IgD-negative memory B cell (primary cell): ENCODE results near the gene PRKCA. TPM values are rescaled to one million over a fixed set of nuclear protein-coding genes. Genes with fewer than 3 reads are reported as not detected.

Source experiments
- H3K27ac Mint-ChIP-seq, 3 donors: one replicate each; pipeline ENCODE4 v1.8.0; 2020 to 2022; ENCODE audit warnings: mild to moderate bottlenecking in 3 of 3, mixed read lengths in 3 of 3, moderate library complexity in 1 of 3
- H3K27me3 Mint-ChIP-seq: one replicate; pipeline ENCODE4 v1.8.0; 2021; ENCODE audit warnings: mixed read lengths
- H3K36me3 Mint-ChIP-seq: one replicate; pipeline ENCODE4 v1.8.0; 2020; ENCODE audit warnings: mild to moderate bottlenecking, mixed read lengths
- H3K4me1 Mint-ChIP-seq, 3 donors: one replicate each; pipeline ENCODE4 v1.8.0; 2020 to 2022; ENCODE audit warnings: mixed read lengths in 3 of 3, mild to moderate bottlenecking in 1 of 3
- H3K4me3 Mint-ChIP-seq, 4 donors: one replicate each; pipeline ENCODE4 v1.8.0; 2020 to 2022; ENCODE audit warnings: mild to moderate bottlenecking in 4 of 4, mixed read lengths in 4 of 4, moderate library complexity in 3 of 4
- H3K9me3 Mint-ChIP-seq, 3 donors: one replicate each; pipeline ENCODE4 v1.8.0; 2020 to 2021; ENCODE audit warnings: mixed read lengths in 3 of 3, mild to moderate bottlenecking in 1 of 3
- polyA plus RNA-seq: library from polyadenylated mRNA; unstranded; fragments of 300-500 nt; fragmentation: Illumina TruSeq; gene quantifications from one replicate; pipeline ENCODE4 v1.2.3, GENCODE V29; 2021

The PRKCA gene
- polyA plus RNA-seq, 1 donor from 2014 or later = 0.14 TPM

DNA sequence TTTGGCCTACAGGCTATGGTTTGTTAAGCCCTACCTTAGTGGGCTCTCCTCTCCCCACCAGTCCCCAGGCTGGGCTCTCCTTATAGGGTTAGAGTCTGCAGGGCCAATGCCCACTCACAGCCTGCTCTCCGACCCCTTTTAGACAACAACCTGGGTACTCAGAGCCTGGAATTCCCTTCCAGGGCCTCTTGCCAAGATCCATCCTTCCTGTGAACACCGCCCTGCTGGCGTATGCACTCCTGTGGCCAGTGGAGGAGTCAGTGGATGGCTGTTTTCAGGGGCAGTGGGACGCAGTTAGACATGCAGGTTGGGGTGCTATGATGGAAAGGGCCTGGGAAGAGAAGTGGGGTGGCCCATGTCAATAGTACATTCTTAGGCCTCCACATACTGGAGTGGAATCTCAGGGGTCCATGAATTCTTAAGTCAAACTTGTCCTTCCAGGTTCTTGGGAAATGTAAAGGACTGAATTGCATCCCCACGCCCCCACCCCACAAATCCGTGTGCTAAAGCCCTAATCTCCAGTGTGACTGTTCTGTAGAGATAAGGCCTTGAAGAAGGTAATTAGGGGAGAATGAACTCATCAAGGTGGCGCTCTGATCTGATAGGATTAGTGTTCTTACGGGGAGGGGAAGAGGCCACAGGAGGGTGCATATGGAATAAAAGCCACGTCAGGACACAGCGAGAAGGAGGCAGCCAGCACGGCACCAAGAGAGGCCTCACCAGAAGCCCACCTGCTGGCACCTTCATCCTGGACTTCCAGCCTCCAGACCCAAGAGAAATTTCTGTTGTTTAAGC, 450.9 kb downstream of the PRKCA start:
- H3K4me3 Mint-ChIP-seq = no peak overlapping the region
- H3K9me3 Mint-ChIP-seq = no peaks in the 10 kb centered on the region
- H3K27ac Mint-ChIP-seq = peak overlapping the region in 1 of 3 donors; percentile 17
- no peaks in the 10 kb centered on the region for H3K36me3 Mint-ChIP-seq
- no peaks in the 10 kb centered on the region for H3K27me3 Mint-ChIP-seq
- peaks cover 0 to 2% (median 0%) of the 10 kb centered on the region in 3 donors for H3K4me1 Mint-ChIP-seq

DNA sequence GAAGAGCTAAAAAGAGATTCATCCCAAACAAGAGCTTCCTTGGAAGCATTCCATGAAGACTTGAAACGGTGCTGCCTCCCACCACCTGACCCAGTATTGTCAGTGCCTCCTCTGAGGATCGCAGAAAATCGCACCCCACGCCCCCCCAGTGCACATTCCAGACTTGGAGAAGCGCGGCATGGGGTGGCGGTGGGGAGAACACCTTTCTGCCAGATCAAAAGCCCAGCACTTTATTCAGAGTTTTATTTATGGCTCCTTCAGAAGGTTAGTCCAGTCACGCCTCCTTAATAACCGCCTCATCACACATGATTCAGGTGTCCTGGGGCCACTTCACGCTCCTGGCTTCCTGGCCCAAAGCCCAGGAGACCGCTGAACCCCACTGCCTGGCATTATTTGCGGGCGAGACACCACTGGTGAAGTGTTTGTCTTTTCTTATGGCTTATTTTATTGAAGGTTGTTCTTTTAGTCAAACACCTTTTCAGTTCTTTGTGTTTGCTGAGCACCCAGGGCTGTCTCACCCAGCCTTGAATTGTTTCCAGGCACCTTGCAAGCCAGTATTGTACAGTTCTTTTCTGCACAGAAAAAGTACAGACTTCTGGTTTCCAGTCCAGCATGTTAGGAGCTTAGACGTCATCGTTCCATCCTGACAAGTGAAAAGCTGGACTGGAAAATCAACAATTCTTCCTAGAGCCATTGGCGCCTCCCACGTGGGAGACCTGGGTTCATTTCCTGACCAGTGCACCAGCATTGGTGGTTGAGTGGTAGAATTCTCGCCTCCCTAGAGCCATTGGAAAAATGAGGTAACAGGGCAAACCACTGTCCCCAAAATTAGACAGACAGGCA, 452.9 kb downstream of the PRKCA start:
- Mint-ChIP-seq H3K36me3 (no peaks in the 10 kb centered on the region), H3K27ac (no peak overlapping the region), H3K4me3 (no peak overlapping the region), H3K9me3 (peaks cover 0 to under 1% (median 0%) of the 10 kb centered on the region in 3 donors), H3K4me1 (no peaks in the 10 kb centered on the region), H3K27me3 (no peaks in the 10 kb centered on the region)

DNA sequence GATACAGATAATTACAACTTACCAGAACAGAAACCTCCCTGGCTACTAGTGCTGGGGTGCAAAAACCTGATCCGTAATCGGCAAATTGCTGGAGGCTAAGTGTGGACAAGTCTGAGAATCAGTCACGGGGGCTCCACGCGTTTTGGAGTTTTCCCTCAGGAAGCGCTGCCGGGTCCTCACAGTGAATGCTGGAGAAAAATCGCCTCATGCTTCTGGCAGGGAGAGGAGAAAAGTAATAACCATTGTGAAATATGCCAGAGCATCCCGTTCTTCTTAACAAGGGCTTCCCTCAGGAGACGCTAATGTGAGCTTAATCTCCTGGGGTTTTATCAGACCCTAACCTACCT, 453.5 kb downstream of the PRKCA start:
- no peak overlapping the region for H3K27ac Mint-ChIP-seq
- H3K4me3 Mint-ChIP-seq = no peak overlapping the region
- H3K4me1 Mint-ChIP-seq = no peaks in the 10 kb centered on the region
- H3K27me3 Mint-ChIP-seq = no peaks in the 10 kb centered on the region
- H3K36me3 Mint-ChIP-seq = no peaks in the 10 kb centered on the region
- peaks cover 0 to 2% (median 0%) of the 10 kb centered on the region in 3 donors for H3K9me3 Mint-ChIP-seq

- Mint-ChIP-seq H3K9me3 (peaks cover 0 to 2% (median 0%) of the 10 kb centered on the region in 3 donors), H3K4me3 (no peak overlapping the region), H3K27ac (no peak overlapping the region), H3K27me3 (no peaks in the 10 kb centered on the region), H3K36me3 (no peaks in the 10 kb centered on the region), H3K4me1 (no peaks in the 10 kb centered on the region)
Observed at GRCh38 chr17:66760324-66760723, 457.9 kb downstream of the PRKCA start.

- H3K4me1 Mint-ChIP-seq = no peaks in the 10 kb centered on the region
- no peak overlapping the region for H3K4me3 Mint-ChIP-seq
- H3K9me3 Mint-ChIP-seq = peaks cover 0 to 2% (median 0%) of the 10 kb centered on the region in 3 donors
- H3K27me3 Mint-ChIP-seq = no peaks in the 10 kb centered on the region
- H3K36me3 Mint-ChIP-seq = peaks cover 1% of the 10 kb centered on the region
- H3K27ac Mint-ChIP-seq = no peak overlapping the region
Observed at GRCh38 chr17:66762276-66762675, 459.9 kb downstream of the PRKCA start.

DNA sequence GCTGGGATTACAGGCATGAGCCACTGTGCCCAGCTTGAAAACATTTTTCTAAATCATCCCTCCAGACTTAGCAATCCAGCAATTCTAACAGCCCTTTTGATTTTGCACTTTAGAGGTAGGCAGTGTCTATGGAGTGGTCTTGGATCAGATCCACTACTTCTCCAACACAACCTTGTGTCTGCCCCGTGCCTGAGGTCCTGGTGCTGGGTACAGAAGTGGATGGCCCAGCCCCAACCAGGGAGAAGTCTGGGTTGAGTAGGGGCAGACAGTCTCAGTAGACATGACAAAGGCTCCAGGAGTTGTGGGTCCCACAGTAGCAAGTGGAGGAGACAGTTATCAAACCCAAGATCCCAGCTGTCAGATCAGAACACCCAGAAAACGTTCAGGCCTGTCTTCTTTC, 460.6 kb downstream of the PRKCA start:
- no peaks in the 10 kb centered on the region for H3K27me3 Mint-ChIP-seq
- H3K4me1 Mint-ChIP-seq = no peaks in the 10 kb centered on the region
- H3K4me3 Mint-ChIP-seq = no peak overlapping the region
- peaks cover 0 to 2% (median 0%) of the 10 kb centered on the region in 3 donors for H3K9me3 Mint-ChIP-seq
- H3K27ac Mint-ChIP-seq = no peak overlapping the region
- H3K36me3 Mint-ChIP-seq = peaks cover 1% of the 10 kb centered on the region

DNA sequence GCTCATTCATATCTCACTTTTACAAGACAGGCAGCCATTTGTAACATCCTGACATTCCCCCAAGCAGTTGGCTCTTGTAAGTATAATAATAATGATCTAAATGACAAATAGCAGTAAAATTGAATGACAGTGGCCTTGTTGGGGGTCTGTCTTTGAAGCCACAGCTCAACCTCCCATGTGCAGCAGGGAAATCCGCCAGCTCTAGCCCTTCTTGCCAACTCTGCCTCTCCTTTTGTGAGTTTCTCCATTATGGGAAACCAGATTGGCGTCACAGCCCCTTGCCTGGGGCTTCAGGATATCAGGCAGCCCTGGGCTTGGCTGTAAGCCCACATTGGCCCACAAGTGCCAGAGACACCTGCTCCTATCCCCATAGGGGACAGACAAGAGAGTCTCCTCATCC, 462.1 kb downstream of the PRKCA start:
- Mint-ChIP-seq H3K27me3 (no peaks in the 10 kb centered on the region), H3K4me3 (no peak overlapping the region), H3K9me3 (peaks cover 0 to 4% (median 2%) of the 10 kb centered on the region in 3 donors), H3K36me3 (peaks cover 1% of the 10 kb centered on the region), H3K27ac (no peak overlapping the region), H3K4me1 (no peaks in the 10 kb centered on the region)

- Mint-ChIP-seq H3K4me3 (no peak overlapping the region), H3K4me1 (no peaks in the 10 kb centered on the region), H3K27me3 (no peaks in the 10 kb centered on the region), H3K9me3 (peaks cover 0 to 4% (median 0%) of the 10 kb centered on the region in 3 donors), H3K27ac (peak overlapping the region in 1 of 3 donors; percentile 84), H3K36me3 (peaks cover 1% of the 10 kb centered on the region)
Observed at GRCh38 chr17:66767154-66767933, 464.9 kb downstream of the PRKCA start.

DNA sequence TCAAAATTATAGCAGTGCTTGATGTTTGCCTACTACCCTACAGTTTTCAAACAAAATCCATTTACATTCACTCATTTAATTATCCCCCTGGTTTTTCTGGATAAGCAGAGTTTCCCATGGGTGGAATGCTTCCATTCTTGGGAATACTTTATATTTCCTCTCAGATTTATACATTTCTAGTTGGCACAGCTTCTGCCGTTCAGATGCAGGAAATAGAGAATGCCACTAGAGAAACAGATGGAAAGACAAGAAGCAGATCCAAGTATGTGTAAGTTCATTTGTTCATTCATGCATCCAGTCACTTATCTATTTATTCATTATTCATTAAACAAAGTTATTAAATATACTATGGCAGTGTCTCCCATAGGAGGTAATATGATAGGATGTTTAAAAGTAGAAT, 467.5 kb downstream of the PRKCA start:
- Mint-ChIP-seq H3K9me3 (peaks cover 0 to 4% (median 1%) of the 10 kb centered on the region in 3 donors), H3K4me1 (no peaks in the 10 kb centered on the region), H3K27ac (no peak overlapping the region), H3K4me3 (no peak overlapping the region), H3K27me3 (peaks cover 8% of the 10 kb centered on the region), H3K36me3 (peaks cover 1% of the 10 kb centered on the region)

DNA sequence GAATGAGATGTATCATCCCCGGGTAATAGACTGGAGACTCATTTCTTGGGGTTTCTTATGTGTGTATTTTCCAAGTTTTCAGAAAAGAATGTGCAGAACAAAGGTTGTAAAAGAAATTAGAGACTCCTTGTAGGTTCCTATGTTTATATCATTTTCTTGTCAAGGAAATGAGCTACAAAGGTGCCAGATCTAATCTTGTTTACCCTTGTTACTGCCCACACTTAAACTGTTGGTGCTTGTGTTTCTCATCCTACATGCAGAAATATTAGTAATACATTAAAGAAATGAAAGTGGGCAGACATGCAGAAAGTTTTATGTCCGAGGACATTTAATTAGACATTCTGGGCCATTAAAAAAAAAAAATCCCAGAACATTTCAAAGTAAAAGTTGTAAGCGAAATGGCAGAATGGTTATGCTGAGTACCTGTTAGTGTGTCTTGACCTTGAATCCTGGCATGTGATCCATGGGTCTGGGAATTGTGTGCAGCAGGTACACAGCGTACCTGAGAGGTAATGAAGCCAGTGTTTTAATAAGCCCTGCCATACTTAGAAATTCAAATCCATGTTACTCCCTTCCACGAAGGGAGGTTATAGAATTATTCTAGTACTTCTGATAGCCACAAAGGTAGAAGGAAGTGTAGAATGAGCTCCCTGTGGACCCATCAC, 469.9 kb downstream of the PRKCA start:
- peaks cover 17% of the 10 kb centered on the region for H3K27me3 Mint-ChIP-seq
- no peak overlapping the region for H3K4me3 Mint-ChIP-seq
- peaks cover 0 to 5% (median 0%) of the 10 kb centered on the region in 3 donors for H3K4me1 Mint-ChIP-seq
- peaks cover 0 to 4% (median 1%) of the 10 kb centered on the region in 3 donors for H3K9me3 Mint-ChIP-seq
- H3K27ac Mint-ChIP-seq = no peak overlapping the region
- H3K36me3 Mint-ChIP-seq = no peaks in the 10 kb centered on the region

DNA sequence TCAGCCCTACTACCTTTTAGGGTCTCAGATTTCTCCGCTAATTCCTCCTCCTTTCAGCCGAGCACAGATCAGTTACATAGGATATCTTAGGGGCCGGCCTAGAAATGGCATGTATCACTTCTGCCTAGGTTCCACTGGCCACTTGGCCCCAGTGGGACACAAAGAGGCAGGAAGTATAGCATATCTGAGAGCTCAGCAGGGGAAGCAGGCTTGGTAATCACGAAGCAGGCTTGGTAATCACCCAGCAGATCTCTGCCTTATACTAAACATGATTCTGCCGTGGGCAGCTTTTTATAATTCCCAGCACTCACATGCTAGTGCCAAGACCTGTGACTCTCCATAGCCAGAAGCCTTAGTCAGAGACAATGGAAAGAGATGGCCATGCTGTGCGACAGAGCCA, 472.9 kb downstream of the PRKCA start:
- no peaks in the 10 kb centered on the region for H3K36me3 Mint-ChIP-seq
- H3K27ac Mint-ChIP-seq = no peak overlapping the region
- H3K4me3 Mint-ChIP-seq = no peak overlapping the region
- H3K4me1 Mint-ChIP-seq = peaks cover 0 to 5% (median 0%) of the 10 kb centered on the region in 3 donors
- H3K9me3 Mint-ChIP-seq = peaks cover 0 to 1% (median 0%) of the 10 kb centered on the region in 3 donors
- peaks cover 17% of the 10 kb centered on the region for H3K27me3 Mint-ChIP-seq

GRCh38 chr17:66775881-66776400, 473.5 kb downstream of the PRKCA start:
- no peak overlapping the region for H3K27ac Mint-ChIP-seq
- H3K4me1 Mint-ChIP-seq = peaks cover 0 to 5% (median 0%) of the 10 kb centered on the region in 3 donors

GRCh38 chr17:66776999-66777688, 474.7 kb downstream of the PRKCA start:
- Mint-ChIP-seq H3K4me1 (peaks cover 0 to 5% (median 0%) of the 10 kb centered on the region in 3 donors), H3K36me3 (no peaks in the 10 kb centered on the region), H3K27ac (no peak overlapping the region), H3K4me3 (peak overlapping the region in 1 of 4 donors; percentile 27), H3K9me3 (peaks cover 0 to 2% (median 1%) of the 10 kb centered on the region in 3 donors), H3K27me3 (peaks cover 17% of the 10 kb centered on the region)

More at GRCh38 chr17:66775881-66776400, 473.5 kb downstream of the PRKCA start:
- Mint-ChIP-seq H3K27me3 (peaks cover 17% of the 10 kb centered on the region), H3K36me3 (no peaks in the 10 kb centered on the region), H3K4me3 (no peak overlapping the region), H3K9me3 (peaks cover 0 to 1% (median 0%) of the 10 kb centered on the region in 3 donors)
